Activated CD4-positive, alpha-beta T cell treated with anti-CD3 and anti-CD28 coated beads for 4 hours (primary cell): Measurements from ENCODE around the gene CMSS1.

ENCODE experiments used
- DNase-seq, 2 donors: peaks; one replicate each; pipeline ENCODE4 v3.0.0-alpha.2; 2020

Gene CMSS1

DNA sequence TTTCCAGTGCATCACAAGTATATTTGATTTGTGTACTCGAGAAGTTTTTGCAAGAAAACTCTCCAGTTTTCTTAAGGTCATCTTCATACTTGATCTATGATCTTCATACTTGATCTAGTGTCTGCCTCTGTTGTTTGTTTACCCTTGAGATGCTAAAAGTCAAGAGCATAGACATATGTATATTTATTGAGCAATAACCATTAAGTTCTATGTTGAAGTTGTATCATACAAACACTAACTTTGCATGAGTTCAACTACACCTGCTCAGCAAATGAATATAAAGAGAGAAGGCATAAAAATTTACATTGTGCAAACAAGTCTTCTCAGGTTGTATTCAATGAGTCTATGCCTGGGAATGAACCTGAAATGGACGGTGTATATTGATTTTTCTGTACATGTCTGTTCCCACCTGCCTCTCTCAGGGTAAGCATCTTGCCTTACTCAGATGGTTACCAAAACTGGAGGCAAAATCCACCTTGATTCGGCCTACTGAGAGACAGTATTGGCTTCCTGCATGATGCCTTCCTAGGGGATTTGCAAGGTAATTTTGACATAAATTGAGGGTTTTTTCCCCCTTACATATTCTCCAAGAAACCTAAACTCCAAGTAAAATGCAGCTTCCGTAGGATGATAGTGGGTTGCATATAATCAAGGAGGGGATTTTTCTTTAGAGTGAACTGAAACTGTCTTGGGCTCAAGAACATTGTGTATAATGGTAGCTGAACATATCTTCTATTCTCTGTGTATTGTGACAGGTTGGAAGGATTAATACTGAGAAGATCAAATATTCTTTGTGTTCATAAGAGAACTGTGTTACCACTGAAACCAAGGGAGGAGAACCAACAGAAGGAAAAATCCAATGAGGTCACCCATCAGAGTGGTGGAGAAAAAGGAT, 186.2 kb downstream of the CMSS1 start:
- DNase-seq: no peak

GRCh38 chr3:100004931-100005330, 187.3 kb downstream of the CMSS1 start:
- no peak for DNase-seq

- DNase-seq: no peak
These were observed 188.2 kb downstream of the CMSS1 start for GRCh38 chr3:100005665-100006393.

- no peak for DNase-seq
These were observed 189.1 kb downstream of the CMSS1 start for GRCh38 chr3:100006570-100007271.

DNA sequence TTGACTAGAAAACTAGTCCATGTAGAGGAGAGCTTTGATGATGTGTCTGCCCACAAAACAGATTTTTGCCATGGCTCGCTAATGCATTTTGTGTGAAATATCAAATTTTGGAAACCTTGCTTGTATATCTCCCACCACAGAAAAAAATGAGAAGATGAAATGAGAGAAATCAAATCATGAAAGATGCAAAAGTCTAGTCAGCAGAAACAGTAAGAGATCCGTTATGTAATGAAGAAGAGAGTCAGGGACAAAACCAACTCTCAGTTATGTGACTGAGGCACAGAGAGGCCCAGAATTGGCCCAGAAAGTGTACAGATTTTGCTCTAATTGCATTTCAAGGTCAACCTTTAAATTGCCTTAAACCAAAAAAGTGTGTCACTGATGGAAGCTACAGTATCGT, 189.7 kb downstream of the CMSS1 start:
- no peak for DNase-seq

- no peak for DNase-seq
These were observed 190.5 kb downstream of the CMSS1 start for GRCh38 chr3:100008081-100008698.

DNA sequence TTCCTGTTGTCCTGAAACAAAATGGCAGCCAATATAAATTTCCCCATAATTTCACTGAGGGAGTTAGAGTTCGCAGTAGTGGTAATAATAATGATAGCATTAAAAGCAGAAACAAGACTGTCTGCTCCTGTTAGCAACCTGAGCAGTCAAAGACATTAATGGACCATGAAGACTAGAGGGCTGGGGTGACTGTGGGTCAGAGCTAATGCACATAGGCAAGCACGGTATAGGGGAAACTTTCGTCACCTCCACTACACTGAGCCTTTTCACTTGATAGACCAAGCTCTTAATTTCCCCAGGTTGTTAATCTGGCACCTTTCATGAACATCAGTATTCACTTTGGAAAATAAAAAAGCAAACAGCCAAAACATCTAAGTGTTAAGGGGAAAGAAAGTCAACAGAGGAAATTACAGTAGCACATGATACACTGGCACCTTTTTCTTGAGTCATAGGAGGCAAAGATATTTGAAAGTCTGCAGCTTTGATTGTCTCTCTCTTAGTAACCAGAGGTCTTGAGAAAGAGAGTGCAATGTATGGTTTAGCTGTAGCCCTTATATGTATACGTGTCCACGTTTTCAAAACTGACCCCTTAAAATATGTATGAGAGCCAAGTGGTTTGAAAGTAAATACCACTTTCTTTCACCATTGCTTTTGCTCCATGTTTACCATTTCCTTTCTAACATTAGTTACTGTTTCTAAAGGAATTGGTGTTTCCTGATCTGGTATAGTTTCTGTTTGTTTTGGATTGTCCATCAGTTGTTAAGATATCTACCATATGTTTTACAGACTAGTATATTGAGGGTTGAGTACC, 191.8 kb downstream of the CMSS1 start:
- DNase-seq: no peak

DNA sequence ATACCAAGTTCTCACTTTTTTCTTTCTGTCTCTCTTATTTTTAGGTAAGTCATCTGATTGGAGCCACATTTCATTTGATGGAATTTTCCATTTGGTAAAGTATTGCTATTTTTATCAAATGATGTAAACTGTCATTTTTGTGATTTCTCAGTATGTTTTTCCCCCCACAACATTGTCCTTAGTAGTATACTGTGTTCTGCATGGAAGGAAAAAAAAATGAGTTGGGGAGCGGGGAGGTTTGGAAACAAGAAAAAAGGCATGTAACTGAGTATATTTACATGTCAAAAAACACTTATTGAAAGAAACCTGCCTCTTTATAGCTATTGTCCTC, 192.4 kb downstream of the CMSS1 start:
- DNase-seq: no peak

DNA sequence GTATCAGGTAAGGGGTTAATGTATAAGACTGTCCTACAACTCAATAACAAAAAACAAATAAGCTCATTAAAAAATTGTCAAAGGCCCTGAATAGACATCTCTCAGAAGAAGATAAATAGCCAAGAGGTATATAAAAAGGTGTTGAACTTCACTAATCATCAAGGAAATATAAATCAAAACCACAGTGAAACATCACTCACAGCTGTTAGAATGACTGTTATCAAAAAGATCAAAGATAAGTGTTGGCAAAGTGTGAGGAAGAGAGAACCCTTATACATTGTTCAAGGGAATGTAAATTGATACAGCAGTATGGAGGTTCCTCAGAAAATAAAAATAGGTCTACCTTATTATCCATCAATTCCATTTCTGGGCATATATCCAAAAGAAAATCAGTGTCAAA, 201.1 kb downstream of the CMSS1 start:
- no peak for DNase-seq

GRCh38 chr3:100019719-100020118, 202.1 kb downstream of the CMSS1 start:
- no peak for DNase-seq

- DNase-seq: no peak
These were observed 203.4 kb downstream of the CMSS1 start for GRCh38 chr3:100020876-100021644.

DNA sequence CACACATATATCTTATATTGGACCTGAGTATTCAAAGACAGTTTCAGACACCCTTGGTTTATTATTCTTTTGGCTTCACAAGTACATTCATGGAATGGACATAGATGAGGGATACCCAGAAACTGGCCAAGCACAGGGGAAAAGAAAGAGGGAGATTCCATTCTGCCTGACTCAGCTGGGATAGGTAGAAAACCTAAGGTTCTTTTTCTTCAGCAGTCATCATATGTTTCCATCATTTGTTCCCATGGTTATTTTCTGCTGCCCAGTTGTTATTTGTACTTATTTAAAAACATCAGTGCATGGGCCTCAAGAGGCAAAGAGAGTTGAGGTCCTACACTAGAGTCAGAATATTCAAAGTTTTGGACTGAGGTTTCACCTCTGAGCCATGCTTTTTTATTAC, 204.8 kb downstream of the CMSS1 start:
- DNase-seq: no peak

DNA sequence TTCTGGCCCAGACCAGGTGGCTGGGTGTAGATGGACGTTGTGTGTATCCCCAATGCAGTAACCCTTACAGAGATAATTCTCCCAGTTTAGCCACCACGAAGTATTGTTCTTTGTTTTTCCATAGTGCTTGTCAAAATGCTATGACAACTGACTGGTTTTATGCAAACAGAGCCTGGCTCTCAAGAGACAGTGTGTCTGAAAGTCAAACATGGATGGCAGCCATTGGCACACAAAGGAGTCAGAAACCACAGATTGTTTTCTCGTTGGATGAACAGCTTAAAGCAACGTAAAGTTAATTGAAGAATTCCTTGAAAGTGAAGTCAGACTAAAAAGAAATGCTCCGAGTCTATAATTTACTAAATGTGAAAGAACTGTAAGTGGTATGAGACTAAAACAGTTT, 205.5 kb downstream of the CMSS1 start:
- no peak for DNase-seq

DNA sequence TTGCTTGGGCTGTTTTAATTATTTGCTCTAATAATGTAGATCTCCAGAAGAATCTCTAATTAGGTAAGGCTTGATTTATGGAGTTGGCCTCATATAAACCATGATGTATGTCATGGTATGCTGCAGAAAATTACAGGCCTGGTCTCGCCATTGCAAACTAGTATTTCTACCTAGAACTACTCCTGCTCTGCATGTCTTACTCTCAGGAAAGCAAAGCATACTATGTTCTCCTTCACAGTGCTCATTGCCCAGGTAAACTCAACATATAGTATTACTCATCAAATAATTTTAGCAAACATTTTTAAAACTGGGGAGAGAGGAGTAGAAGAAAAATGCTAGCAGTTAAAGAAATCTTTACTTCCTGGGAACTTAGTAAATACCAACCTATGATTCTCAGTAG, 205.9 kb downstream of the CMSS1 start:
- no peak for DNase-seq

GRCh38 chr3:100024520-100025303, 207.1 kb downstream of the CMSS1 start:
- DNase-seq: no peak

DNA sequence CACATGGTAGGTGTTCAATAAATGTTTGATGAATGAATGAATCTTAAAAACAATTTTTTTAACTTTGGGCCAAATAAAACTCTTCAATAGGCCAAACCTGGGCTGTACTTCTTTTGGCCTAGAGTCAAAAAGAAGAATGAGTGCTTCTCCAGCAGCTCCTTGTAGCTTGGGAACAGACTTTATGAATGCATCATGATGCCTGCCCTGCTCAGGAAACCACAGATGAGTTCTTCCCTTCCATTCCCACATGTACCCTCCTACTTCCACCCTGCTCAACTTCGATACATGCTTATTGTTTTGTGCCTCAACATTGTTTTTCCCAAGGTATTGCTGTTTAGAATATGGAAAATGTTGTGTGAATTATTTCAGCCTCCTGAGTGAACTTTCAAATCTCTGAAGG, 209.7 kb downstream of the CMSS1 start:
- DNase-seq: no peak

- no peak for DNase-seq
These were observed 211.4 kb downstream of the CMSS1 start for GRCh38 chr3:100029052-100029451.

GRCh38 chr3:100029689-100030088, 212.0 kb downstream of the CMSS1 start:
- DNase-seq: no peak

- no peak for DNase-seq
These were observed 212.7 kb downstream of the CMSS1 start for GRCh38 chr3:100030346-100030745.

DNA sequence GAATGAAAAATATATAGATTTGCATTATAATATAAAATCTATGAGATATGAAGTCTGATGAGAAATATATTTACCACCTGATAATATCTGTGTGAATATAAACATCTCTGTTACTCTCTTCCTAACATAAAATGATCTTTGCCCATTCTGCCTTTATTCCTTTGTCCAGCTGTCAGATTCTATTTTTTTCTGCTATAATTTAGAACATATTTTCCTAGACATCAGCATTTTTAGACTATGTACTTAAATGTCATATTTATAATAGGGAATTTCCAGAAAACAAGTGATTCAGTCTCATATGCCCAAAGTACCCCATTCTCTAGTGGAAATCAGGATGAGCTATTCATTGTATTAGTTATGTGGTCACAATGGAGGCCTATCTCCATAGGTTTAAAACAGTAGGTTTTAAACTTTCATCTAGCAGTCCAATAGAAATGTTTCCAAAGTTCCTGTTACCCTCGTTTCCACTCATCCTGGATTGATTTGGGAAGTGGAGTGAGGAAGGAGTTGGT, 213.3 kb downstream of the CMSS1 start:
- DNase-seq: no peak

DNA sequence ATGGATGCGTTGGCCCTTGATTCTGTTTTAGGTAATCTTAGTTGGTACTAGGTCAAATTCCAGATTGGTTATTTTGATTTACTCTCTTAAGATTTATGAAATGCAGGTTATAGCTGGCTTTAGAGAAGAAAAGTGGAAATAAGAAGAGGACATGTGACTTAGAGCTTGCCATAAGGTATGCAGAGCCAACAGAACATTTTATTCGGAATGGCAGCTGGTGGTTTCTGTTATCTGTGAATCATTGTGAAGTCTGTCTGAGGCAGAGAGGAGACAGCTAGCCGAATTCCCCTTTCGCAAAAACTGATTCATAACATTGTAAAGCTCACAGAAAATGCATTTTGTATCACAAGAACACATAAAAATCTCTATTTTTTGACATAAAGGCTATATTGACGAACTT, 214.6 kb downstream of the CMSS1 start:
- no peak for DNase-seq
